GM19240 (cell line): ENCODE results near the gene TNNT1.
"Not testable (repeated sequence)": the region's sequence is repeated elsewhere in the genome, so short reads cannot be mapped to it uniquely, and the experiment has no call there.

Experiments used
- DNase-seq: peaks from one replicate; pipeline ENCODE4 v3.0.0; 2011; ENCODE audit warnings: low spot score; ENCODE audit not compliant: insufficient read length

TNNT1 gene, protein sequence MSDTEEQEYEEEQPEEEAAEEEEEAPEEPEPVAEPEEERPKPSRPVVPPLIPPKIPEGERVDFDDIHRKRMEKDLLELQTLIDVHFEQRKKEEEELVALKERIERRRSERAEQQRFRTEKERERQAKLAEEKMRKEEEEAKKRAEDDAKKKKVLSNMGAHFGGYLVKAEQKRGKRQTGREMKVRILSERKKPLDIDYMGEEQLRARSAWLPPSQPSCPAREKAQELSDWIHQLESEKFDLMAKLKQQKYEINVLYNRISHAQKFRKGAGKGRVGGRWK

GRCh38 chr19:55149078-55150003, at the start of gene TNNT1:
TSS of gene TNNT1 (minus strand) at chr19:55149206. CDS start at chr19:55147157, 2,049 bp downstream.
- no peak for DNase-seq

DNA sequence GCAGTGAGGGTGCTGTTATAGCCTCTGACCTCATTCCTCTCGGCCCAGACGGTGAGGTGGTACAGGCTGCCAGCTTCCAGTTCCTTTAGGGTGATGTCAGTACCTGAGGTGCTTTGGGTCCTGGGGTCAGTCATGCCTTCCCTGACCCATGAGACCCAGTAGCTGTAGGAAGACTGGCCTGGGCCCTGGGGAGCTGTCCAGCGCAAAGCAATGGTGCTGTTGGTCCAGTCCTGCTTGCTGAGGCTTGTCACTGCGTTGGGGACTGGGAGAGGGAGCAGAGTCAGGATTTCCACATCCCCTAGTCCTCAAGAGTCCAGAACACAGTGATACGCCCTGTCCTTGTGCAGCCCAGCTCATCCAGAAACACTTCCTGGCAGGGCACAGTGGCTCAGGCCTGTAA, 49.6 kb upstream of the TNNT1 start:
- DNase-seq = no peak

DNA sequence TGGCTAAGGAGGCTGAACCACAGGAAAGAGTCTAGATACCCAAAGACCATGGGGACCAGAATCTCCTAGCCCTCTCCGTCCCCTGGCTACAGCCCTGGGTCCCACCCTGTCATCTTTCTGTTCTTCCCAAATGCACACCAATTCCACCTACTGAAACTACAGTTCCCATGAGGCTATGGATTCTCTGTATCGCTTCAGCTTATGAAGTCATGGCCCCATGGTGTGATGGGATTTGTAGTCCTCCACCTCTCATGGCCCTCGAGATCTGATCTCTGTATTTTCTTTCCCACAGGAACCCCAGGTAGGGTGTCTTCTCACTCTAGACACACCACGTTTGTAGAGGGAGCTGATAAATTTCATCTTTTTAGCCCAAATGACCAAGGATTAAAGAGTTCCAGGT, 48.5 kb upstream of the TNNT1 start:
- no peak for DNase-seq

- DNase-seq = no peak
Measured at GRCh38 chr19:55196803-55197202, 47.8 kb upstream of the TNNT1 start.

- DNase-seq = no peak
Measured at GRCh38 chr19:55193481-55193880, 44.5 kb upstream of the TNNT1 start.

- DNase-seq = no peak
Measured at GRCh38 chr19:55189403-55189835, 40.4 kb upstream of the TNNT1 start.

DNA sequence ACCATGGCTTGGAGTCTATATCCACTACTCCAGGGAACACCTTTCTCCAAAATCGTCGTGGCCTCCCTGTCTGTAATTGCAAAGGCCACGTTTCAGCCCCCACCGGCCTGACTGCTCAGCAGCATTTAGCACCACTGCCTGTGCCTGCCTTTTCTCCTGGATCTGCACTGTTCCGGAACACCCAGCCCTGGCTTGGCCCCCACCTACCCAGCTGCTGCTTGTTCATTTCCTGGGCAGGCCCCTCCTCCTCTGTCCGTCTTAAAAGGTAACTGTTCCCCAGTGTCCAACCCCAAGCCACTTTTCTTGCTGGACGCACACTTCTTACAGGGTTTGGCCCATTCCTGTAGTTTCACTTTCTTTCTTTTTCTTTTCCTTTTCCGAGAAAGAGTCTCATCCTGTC, 39.6 kb upstream of the TNNT1 start:
- DNase-seq = no peak

DNA sequence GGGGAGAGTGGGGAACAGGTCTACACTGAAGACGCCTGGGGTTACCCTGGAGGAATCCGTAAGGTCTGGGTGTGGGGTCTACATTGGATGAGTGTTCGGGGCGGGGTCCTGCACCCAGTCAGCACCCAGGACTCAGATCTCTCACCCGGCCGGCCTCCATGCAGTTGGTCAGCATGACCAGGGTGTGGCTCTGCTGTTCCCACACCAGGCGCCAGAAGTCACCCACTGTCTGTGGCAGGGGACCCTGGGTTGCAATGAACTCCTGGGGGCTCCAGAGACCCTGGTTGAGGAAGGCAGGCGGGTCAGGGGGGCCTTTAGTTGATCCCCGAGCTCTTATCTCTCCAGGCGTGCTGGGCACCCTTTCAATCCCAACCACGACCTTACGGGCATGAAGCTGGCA, 37.1 kb upstream of the TNNT1 start:
- no peak for DNase-seq

DNA sequence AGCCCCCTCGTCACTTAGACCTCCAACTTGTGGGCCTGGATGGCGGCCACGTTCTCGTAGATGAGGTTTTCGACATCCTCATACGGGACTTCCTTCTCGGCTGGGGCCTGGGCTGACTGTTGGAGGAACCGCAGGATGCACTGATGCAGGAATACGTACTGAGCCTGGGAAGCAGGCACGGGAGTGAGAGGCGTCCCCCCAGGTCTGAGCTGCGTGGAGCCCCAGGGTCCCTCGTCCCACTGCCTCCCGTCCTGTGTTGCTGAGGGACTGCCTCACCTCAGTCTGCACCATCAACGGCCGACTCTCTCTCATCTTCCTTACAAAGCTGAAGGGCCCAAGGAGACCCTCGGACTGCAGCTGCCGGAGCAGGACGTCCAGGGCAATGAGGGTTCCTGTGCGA, 32.7 kb upstream of the TNNT1 start:
- DNase-seq = no peak

- no peak for DNase-seq
Measured at GRCh38 chr19:55179606-55180484, 30.8 kb upstream of the TNNT1 start, which contains the start of gene SYT5. TSS of gene SYT5 (minus strand) at chr19:55180289. CDS start at chr19:55179041, 1,248 bp downstream.

GRCh38 chr19:55178781-55179599, 30.0 kb upstream of the TNNT1 start:
- peak; percentile 96 for DNase-seq

DNA sequence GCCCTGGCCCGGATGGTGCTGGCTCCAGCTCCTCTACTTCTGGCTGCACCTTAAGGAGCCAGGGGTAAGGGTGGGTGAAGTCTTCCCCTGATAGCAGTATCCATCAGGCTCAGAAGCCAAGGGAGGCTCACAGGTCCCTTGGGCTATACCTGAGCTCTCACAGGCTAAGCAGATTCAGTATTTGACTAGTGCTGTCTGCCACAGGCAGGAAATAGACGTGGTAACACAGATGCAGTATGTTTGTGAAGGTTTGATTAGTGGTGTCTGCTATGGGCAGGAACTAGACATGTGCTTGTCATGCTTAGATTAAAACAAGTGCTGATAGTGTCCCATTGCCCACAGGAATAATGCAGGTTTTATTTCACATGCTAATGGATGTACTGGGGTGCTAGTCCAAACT, 27.1 kb upstream of the TNNT1 start:
- no peak for DNase-seq

GRCh38 chr19:55175117-55175867, 26.3 kb upstream of the TNNT1 start:
- no peak for DNase-seq

DNA sequence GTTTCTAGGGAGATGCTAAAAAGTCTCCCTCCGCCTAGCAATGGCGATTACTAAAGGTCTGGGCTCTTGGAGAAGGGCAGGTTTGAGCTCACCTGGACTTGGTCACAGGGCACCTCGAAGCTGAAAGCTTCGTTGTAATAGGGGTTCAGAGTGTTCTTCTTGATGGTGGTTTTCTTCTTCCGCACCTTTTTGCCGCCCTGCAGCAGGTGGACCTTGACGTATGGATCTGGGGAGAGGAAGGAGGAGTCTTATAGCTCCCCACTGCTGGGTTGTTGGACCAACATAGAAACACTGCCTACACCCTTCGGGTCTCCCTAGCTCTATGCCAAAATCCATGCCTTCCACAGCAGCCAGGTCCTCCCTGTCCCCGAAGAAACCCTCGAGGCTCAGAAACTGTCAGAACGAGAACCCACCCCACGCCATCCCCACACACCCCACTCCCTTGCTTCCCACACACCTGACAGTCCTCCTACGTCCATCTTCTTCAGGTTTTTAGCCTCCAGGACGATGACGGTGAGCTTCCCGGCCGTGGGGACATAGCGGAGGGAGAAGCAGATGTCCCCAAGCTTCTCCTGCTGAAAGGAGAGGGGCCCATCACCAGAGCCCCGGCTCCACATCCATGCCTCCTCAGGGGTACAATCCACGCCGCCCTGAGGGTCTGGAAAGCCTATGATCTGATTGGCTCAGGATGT, 25.6 kb upstream of the TNNT1 start:
- DNase-seq = no peak

- no peak for DNase-seq
Measured at GRCh38 chr19:55173714-55174409, 24.9 kb upstream of the TNNT1 start.

DNA sequence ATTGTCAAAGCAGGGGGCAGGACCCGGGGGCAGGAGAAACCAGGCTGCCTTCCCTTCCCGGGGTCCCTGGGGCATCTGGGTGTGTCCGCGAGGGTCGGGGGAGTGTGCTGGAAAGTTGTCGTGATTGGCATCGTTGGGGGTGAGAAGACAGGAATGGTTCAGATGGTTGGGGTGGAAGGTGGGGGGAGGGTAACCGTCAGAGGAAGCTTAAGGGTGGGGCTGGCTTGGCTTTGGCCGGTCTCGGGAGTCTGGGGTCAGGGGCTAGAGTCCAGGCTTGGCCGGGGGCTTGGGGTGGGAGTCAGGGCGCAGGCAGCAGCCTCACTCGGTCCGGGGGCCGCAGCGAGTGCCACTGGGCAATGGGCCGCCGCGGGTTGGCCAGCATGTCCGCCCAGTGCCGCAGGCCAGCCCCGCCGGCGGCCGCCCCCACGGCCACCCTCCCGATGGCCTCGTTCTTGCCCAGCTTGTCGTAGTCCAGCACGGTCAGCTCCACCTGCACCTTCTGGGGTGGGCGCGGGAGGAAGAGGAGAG, 24.2 kb upstream of the TNNT1 start:
- no peak for DNase-seq

GRCh38 chr19:55172741-55173140, 23.7 kb upstream of the TNNT1 start:
- no peak for DNase-seq

DNA sequence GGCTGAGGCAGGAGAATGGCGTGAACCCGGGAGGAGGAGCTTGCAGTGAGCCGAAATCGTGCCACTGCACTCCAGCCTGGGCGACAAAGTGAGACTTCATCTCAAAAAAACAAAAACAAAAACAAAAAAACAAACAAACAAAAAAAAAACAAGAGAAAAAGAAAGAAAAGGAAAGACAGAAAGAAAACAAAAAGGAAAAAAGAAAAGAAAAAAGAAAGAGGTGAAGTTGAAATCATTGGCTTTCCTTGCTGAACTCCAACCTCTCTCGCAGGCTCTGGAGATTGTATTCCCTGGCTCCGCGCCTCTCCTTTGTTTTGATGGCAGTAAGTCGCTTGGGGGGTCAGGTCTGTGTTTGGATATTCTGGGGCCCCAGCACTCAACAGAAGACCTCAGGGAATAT, 23.3 kb upstream of the TNNT1 start:
- DNase-seq = not testable (repeated sequence)
